Calu3 (cell line): Measurements from ENCODE around the gene NCKAP1. TPM values are rescaled to one million over a fixed set of nuclear protein-coding genes. Genes with fewer than 3 reads are reported as not detected.

Source experiments
- BruUV-seq: library from RNA; stranded (reverse); fragments of 400-500 nt; replicated peaks from 2 replicates; lab custom pipeline; 2021; lab: Mats Ljungman, UMichigan
- CTCF ChIA-PET: fragments of 300-600 bp; sonication (Branson Sonifier 250); formaldehyde crosslinking; loops from one replicate; lab custom pipeline; 2022; ENCODE audit warnings: antibody characterized with exemption; lab: Charles Lee
- DNase-seq: peaks from one replicate; pipeline ENCODE4 v3.0.0; 2022
- H3K27ac Mint-ChIP-seq: one replicate; pipeline ENCODE4 v1.8.0; 2022; ENCODE audit warnings: mixed read lengths; ENCODE audit not compliant: unreplicated experiment
- H3K27me3 Mint-ChIP-seq: one replicate; pipeline ENCODE4 v1.8.0; 2022; ENCODE audit warnings: mixed read lengths; ENCODE audit not compliant: unreplicated experiment
- H3K36me3 Mint-ChIP-seq: one replicate; pipeline ENCODE4 v1.8.0; 2022; ENCODE audit warnings: mild to moderate bottlenecking, moderate library complexity, mixed read lengths; ENCODE audit not compliant: insufficient read depth, unreplicated experiment
- H3K4me1 Mint-ChIP-seq: one replicate; pipeline ENCODE4 v1.8.0; 2022; ENCODE audit warnings: mild to moderate bottlenecking, low read depth, mixed read lengths; ENCODE audit not compliant: unreplicated experiment
- H3K4me3 Mint-ChIP-seq: one replicate; pipeline ENCODE4 v1.8.0; 2022; ENCODE audit warnings: mild to moderate bottlenecking, low read depth, moderate library complexity, mixed read lengths; ENCODE audit not compliant: unreplicated experiment
- H3K9me3 Mint-ChIP-seq: one replicate; pipeline ENCODE4 v1.8.0; 2022; ENCODE audit warnings: low read depth, mixed read lengths; ENCODE audit not compliant: unreplicated experiment
- intact Hi-C: fragments of 100-400 bp; cut with micrococcal nuclease; formaldehyde crosslinking; loops from one replicate; pipeline ENCODE4 v1.10.0; 2022; ENCODE audit not compliant: unreplicated experiment
- total RNA-seq: library from RNA; stranded (reverse); gene quantifications from 2 replicates; pipeline ENCODE4 v1.2.3, GENCODE V29; 2022
- TF ChIP-seq, protein P1 (sequence below): fragments of 200-600 bp; IDR thresholded peaks from one replicate; pipeline ENCODE4 v1.8.0; 2022; ENCODE audit warnings: antibody characterized with exemption; ENCODE audit not compliant: unreplicated experiment

NCKAP1 gene
- total RNA-seq, 1 experiment from 2014 or later, result 157 TPM

DNA sequence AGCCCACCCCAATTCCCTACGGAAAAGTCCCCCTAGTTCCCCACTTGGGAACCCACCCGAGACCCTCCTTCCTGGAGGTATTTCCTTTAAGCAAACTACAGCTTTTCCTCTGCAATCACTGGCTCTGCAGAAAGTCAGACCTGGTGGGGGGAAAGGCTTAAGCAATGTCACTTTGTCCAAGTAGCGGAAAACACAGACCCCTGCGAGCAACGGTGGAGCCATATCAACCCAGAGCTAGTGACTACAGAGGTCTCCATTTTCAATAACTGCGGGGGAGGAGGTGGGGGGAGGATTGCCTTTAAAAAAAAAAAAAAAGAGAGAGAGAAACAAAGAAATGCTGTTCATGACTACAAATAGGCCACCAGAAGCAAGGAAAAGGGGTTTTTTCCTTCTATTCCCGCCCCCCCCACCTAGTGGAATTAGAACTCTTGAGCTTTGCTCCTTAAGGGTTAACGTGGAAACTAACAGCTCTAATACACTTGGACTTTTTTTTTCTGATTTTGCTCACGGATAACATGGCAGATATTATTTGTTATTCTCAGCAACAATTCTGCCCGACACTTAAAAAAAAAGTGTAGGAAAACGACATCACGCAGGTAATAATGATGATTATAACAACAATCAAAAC, 170.7 kb downstream of the NCKAP1 start:
- TF ChIP-seq, protein P1, sequence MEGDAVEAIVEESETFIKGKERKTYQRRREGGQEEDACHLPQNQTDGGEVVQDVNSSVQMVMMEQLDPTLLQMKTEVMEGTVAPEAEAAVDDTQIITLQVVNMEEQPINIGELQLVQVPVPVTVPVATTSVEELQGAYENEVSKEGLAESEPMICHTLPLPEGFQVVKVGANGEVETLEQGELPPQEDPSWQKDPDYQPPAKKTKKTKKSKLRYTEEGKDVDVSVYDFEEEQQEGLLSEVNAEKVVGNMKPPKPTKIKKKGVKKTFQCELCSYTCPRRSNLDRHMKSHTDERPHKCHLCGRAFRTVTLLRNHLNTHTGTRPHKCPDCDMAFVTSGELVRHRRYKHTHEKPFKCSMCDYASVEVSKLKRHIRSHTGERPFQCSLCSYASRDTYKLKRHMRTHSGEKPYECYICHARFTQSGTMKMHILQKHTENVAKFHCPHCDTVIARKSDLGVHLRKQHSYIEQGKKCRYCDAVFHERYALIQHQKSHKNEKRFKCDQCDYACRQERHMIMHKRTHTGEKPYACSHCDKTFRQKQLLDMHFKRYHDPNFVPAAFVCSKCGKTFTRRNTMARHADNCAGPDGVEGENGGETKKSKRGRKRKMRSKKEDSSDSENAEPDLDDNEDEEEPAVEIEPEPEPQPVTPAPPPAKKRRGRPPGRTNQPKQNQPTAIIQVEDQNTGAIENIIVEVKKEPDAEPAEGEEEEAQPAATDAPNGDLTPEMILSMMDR, result no peak
- Mint-ChIP-seq H3K27ac (no peak overlapping the region), H3K36me3 (peaks cover 9% of the 10 kb centered on the region), H3K4me3 (peak overlapping the region; percentile 82), H3K9me3 (no peaks in the 10 kb centered on the region), H3K27me3 (peaks cover 18% of the 10 kb centered on the region), H3K4me1 (peaks cover 13% of the 10 kb centered on the region)
- DNase-seq, result no peak
- CTCF ChIA-PET, result interaction anchor here (0.7 to 1.9 kb wide), 4 partner anchors 51 to 128 kb away, joined by 3 to 4 read pairs (median 4); no protein-coding TSS in a partner anchor
- intact Hi-C loops, result no loop called here
- no TSS peak for BruUV-seq

DNA sequence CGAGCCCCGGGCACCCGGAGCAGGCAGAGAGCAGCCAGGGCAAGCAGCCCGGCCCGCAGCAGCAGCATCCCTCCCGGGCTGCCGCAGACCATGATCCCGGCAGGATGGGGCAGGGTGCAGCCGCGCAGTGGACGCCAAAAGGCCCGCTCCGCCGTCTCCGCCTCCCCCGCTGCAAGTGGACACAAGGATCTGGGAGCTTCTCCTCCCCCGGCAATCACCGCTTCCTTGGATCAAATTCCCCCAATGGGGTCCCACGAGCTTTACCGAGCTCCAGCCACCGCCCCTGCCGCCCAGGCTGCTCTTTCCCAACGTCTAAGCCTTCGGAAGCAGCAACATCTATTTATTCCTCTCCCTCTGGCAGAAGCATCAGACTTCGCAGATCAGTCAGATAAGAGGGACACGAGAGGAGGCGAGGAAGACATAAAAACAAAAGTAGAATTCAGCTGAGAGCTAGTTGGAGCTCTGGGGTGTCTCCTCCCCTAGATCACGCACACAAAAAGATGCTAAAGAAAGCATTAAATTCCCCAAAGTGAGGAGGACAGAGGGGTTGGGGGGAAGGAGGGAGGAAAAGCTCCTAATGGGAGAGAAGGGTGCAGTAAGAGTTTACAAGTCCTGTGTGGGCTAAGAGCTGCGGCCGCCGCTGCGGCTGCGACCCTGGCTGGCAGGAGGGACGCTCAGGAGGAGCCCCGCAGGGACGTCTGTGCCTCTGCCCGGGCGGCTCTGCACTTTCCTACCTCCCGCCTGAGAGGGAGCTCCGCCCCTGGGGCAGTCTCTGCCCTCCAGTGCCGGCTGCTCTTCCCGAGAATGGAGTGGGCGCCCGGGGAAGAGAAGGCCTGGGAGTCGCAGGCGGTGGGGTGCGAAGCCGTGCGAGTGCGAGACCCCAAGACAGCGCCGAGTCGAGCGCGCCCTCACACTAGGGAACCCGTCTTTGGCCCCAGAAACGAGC, 171.5 kb downstream of the NCKAP1 start, which contains the start of gene FRZB:
FRZB (minus strand) TSS at position 177 of the 946 bp plus-strand sequence; CDS start at position 92, 85 bp downstream.
- CTCF ChIA-PET, result interaction anchor here (0.6 to 1.9 kb wide), 6 partner anchors 23 to 226 kb away, joined by 3 to 6 read pairs (median 4); no protein-coding TSS in a partner anchor
- Mint-ChIP-seq H3K36me3 (peaks cover 9% of the 10 kb centered on the region), H3K27ac (peak within 1 kb of the TSS; percentile 23), H3K4me3 (peak within 1 kb of the TSS; percentile 82), H3K9me3 (no peaks in the 10 kb centered on the region), H3K27me3 (peaks cover 18% of the 10 kb centered on the region), H3K4me1 (peaks cover 13% of the 10 kb centered on the region)
- TF ChIP-seq, protein P1, result no peak
- peak; percentile 54 for DNase-seq
- intact Hi-C loops, result no loop called here
- BruUV-seq, result no TSS peak

DNA sequence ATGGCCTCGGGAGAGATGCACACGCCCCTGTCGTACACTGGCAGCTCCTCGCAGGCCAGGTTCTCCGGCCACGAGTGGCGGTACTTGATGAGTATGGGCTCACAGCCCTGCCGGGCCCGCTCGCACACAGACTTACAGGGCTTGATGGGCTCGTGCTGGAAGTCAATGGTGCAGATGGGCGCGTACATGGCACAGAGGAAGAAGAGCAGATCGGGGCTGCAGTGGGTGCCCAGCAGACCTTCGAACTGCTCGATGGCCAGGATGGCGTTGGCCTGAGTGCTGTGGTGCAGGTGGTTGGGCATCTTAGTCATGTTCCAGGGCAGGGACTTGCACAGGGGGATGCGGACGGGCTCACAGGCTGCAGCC, 172.2 kb downstream of the NCKAP1 start:
- TF ChIP-seq, protein P1, result no peak
- H3K27me3 Mint-ChIP-seq, result peaks cover 18% of the 10 kb centered on the region
- intact Hi-C loops, result no loop called here
- H3K4me1 Mint-ChIP-seq, result peaks cover 13% of the 10 kb centered on the region
- DNase-seq, result no peak
- peaks cover 9% of the 10 kb centered on the region for H3K36me3 Mint-ChIP-seq
- BruUV-seq, result no TSS peak
- CTCF ChIA-PET, result interaction anchor here (1.0 to 1.9 kb wide), 2 partner anchors 22 to 99 kb away, joined by 3 to 4 read pairs; no protein-coding TSS in a partner anchor
- H3K27ac Mint-ChIP-seq, result no peak overlapping the region
- peak overlapping the region; percentile 82 for H3K4me3 Mint-ChIP-seq
- no peaks in the 10 kb centered on the region for H3K9me3 Mint-ChIP-seq

DNA sequence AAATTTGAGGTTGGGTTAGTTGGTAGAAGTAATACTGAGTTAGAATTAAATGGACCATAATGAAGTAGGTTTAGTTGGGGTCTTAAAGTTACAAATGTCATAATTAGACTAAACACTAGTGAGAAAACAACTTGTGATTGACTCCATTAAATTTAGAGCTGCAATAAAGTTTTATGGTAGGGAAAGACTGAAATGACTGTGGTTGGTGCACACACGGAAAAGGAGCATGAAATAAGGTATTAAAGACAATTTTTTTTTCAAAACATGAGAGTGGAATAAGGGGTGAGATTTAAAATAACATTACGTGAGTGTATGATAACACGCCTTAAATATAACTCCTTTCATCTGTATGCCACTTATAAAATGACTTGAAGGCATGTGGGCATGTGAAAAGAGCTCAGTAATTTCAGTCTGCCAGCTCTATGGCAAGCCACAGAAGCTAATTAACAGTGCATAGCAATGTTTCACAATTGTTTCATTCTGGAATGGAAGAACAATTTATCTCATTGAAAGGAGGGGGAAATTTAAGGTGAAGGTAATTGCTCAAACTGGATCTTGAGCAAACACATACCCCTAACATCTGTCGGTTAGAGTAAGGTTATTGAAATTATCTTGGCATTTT, 173.2 kb downstream of the NCKAP1 start:
- CTCF ChIA-PET, result no interaction called here
- DNase-seq, result no peak
- TF ChIP-seq, protein P1, result no peak
- BruUV-seq, result no TSS peak
- Mint-ChIP-seq H3K9me3 (no peaks in the 10 kb centered on the region), H3K27me3 (peaks cover 18% of the 10 kb centered on the region), H3K4me1 (peaks cover 13% of the 10 kb centered on the region), H3K4me3 (no peak overlapping the region), H3K36me3 (peaks cover 9% of the 10 kb centered on the region), H3K27ac (no peak overlapping the region)
- intact Hi-C loops, result no loop called here
